ENCODE measurements around the gene MOB3C. TPM values are rescaled to one million over a fixed set of nuclear protein-coding genes. Genes with fewer than 3 reads are reported as not detected.

MOB3C gene
- polyA plus RNA-seq, 1 of the 3 experiments (the other 2 are of a cell fraction), result 8.6 TPM

DNA sequence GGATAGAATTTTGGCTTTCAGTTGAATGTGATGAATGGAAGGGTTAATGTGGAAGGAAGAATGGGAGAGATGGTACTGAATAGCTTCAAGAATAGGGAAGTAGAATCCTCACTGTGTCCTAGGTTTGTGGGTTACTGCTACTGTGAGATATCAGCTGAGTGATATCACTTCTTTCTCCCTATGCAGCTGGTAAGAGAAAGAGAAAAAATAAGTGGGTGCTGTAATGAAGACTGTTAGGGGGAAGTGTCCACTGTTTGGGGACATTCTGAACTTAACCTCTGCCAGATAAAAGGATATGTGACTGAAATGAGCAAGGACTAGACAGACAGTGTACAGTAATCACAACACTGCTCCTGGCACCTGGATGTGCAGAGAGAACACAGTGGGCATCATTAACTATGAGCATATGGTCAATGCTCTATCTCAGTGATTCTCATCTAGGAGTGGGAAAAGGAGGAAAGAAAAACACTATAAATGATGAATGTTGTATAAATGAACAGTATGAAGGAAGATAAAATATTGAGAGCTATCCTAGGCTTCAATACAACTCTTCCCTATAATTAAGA, 25.6 kb upstream of the MOB3C start:
- H3K36me3 ChIP-seq (replicated peaks in 1 of 2; ENCODE audit: control insufficient read depth in 1 of 2, insufficient read depth in 2 of 2, low read length in 1 of 2), result peaks cover 2 to 9% of the 10 kb centered on the region in 2 experiments
- no peaks in the 10 kb centered on the region for H3K9me3 ChIP-seq
- H3K4me2 ChIP-seq, result no peak overlapping the region
- H3F3A ChIP-seq (replicated peaks; ENCODE audit: insufficient read depth), result peaks cover 21% of the 10 kb centered on the region
- H3K9ac ChIP-seq, result no peak overlapping the region
- H3K27ac ChIP-seq (ENCODE audit: low read depth in 2 of 2, low read length in 1 of 2), result peak overlapping the region in 1 of 2 experiments; percentile 45; a peak in 2 of 4 replicates
- peaks cover 3 to 7% of the 10 kb centered on the region in 2 experiments for H3K4me1 ChIP-seq (ENCODE audit: control insufficient read depth in 1 of 2, insufficient read depth in 2 of 2, low read depth in 1 of 2, low read length in 1 of 2)
- H3K27me3 ChIP-seq (ENCODE audit: insufficient read depth), result no peaks in the 10 kb centered on the region
- H2AFZ ChIP-seq (ENCODE audit: low read depth), result no peak overlapping the region
- no peaks in the 10 kb centered on the region for H4K20me1 ChIP-seq (ENCODE audit: insufficient read depth)
- no peaks in the 10 kb centered on the region for H3K9me2 ChIP-seq
- ChIA-PET CTCF (interaction anchor here (1.4 kb wide), 1 partner anchor 25 kb away, joined by 5 read pairs; no protein-coding TSS in a partner anchor), POLR2A (no interaction called here)
- DNase-seq, result no peak
- TF ChIP-seq JUND (IDR thresholded peaks at IDR 0.05) (no peak), RFX5 (IDR thresholded peaks at IDR 0.05; ENCODE audit: low read length) (no peak), FOXJ3 (CRISPR knock-in tag; IDR thresholded peaks at IDR 0.05) (no peak), SIN3A (IDR thresholded peaks at IDR 0.05; ENCODE audit: borderline replicate concordance, low read depth, low read length) (no peak), MEF2A (IDR thresholded peaks at IDR 0.05; ENCODE audit: borderline replicate concordance, low read depth) (no peak)
- TF ChIP-seq, protein P1, sequence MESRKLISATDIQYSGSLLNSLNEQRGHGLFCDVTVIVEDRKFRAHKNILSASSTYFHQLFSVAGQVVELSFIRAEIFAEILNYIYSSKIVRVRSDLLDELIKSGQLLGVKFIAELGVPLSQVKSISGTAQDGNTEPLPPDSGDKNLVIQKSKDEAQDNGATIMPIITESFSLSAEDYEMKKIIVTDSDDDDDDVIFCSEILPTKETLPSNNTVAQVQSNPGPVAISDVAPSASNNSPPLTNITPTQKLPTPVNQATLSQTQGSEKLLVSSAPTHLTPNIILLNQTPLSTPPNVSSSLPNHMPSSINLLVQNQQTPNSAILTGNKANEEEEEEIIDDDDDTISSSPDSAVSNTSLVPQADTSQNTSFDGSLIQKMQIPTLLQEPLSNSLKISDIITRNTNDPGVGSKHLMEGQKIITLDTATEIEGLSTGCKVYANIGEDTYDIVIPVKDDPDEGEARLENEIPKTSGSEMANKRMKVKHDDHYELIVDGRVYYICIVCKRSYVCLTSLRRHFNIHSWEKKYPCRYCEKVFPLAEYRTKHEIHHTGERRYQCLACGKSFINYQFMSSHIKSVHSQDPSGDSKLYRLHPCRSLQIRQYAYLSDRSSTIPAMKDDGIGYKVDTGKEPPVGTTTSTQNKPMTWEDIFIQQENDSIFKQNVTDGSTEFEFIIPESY (IDR thresholded peaks at IDR 0.05; ENCODE audit: borderline replicate concordance, low read depth), result no peak
- TF ChIP-seq, protein P2, sequence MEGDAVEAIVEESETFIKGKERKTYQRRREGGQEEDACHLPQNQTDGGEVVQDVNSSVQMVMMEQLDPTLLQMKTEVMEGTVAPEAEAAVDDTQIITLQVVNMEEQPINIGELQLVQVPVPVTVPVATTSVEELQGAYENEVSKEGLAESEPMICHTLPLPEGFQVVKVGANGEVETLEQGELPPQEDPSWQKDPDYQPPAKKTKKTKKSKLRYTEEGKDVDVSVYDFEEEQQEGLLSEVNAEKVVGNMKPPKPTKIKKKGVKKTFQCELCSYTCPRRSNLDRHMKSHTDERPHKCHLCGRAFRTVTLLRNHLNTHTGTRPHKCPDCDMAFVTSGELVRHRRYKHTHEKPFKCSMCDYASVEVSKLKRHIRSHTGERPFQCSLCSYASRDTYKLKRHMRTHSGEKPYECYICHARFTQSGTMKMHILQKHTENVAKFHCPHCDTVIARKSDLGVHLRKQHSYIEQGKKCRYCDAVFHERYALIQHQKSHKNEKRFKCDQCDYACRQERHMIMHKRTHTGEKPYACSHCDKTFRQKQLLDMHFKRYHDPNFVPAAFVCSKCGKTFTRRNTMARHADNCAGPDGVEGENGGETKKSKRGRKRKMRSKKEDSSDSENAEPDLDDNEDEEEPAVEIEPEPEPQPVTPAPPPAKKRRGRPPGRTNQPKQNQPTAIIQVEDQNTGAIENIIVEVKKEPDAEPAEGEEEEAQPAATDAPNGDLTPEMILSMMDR (IDR thresholded peaks at IDR 0.05), result no peak
- TF ChIP-seq, protein P3, sequence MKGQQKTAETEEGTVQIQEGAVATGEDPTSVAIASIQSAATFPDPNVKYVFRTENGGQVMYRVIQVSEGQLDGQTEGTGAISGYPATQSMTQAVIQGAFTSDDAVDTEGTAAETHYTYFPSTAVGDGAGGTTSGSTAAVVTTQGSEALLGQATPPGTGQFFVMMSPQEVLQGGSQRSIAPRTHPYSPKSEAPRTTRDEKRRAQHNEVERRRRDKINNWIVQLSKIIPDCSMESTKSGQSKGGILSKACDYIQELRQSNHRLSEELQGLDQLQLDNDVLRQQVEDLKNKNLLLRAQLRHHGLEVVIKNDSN (IDR thresholded peaks at IDR 0.05; ENCODE audit: borderline replicate concordance, low read depth), result no peak
- TF ChIP-seq, protein P4, sequence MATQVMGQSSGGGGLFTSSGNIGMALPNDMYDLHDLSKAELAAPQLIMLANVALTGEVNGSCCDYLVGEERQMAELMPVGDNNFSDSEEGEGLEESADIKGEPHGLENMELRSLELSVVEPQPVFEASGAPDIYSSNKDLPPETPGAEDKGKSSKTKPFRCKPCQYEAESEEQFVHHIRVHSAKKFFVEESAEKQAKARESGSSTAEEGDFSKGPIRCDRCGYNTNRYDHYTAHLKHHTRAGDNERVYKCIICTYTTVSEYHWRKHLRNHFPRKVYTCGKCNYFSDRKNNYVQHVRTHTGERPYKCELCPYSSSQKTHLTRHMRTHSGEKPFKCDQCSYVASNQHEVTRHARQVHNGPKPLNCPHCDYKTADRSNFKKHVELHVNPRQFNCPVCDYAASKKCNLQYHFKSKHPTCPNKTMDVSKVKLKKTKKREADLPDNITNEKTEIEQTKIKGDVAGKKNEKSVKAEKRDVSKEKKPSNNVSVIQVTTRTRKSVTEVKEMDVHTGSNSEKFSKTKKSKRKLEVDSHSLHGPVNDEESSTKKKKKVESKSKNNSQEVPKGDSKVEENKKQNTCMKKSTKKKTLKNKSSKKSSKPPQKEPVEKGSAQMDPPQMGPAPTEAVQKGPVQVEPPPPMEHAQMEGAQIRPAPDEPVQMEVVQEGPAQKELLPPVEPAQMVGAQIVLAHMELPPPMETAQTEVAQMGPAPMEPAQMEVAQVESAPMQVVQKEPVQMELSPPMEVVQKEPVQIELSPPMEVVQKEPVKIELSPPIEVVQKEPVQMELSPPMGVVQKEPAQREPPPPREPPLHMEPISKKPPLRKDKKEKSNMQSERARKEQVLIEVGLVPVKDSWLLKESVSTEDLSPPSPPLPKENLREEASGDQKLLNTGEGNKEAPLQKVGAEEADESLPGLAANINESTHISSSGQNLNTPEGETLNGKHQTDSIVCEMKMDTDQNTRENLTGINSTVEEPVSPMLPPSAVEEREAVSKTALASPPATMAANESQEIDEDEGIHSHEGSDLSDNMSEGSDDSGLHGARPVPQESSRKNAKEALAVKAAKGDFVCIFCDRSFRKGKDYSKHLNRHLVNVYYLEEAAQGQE (IDR thresholded peaks at IDR 0.05; ENCODE audit: low read depth, low read length), result no peak
- H3K79me2 ChIP-seq (ENCODE audit: insufficient read depth), result no peaks in the 10 kb centered on the region
- no peak overlapping the region for H3K4me3 ChIP-seq (ENCODE audit: low read depth in 2 of 2, low read length in 1 of 2)
